K562 (cell line): ENCODE data around the gene SELENOO. TPM values are rescaled to one million over a fixed set of nuclear protein-coding genes. Genes with fewer than 3 reads are reported as not detected.
A peak's percentile ranks its signal among the peaks of the same experiment; 100 is the strongest.

Source experiments
- ATAC-seq: fragments of 200-7000 bp; cut with Tn5 transposase; 3 replicates; pipeline ENCODE4 v1.9.1; 2020; ENCODE audit warnings: moderate library complexity
- BruUV-seq: library from RNA; stranded (reverse); fragments of 400-500 nt; replicated peaks from 2 replicates; lab custom pipeline; 2021; lab: Mats Ljungman, UMichigan
- CTCF ChIA-PET: fragments of 300-600 bp; formaldehyde crosslinking; extraction: SDS; loops from one replicate; lab custom pipeline; 2021; ENCODE audit warnings: low intra/inter-chr PET ratio; lab: Yijun Ruan, JAX
- POLR2A ChIA-PET: fragments of 300-600, 350-650 bp; sonication (Branson Sonifier 250); formaldehyde crosslinking; extraction: SDS; loops from one replicate; lab custom pipeline; 2021; ENCODE audit warnings: antibody characterized with exemption, inconsistent platforms; lab: Yijun Ruan, JAX
- DNase-seq, 4 experiments: peaks; one replicate each; pipeline versions ENCODE4 v3.0.0 to v3.0.0-alpha.2; 2011 to 2018; ENCODE audit warnings: low spot score in 3 of 4, mixed read lengths in 3 of 4; ENCODE audit errors: extremely low read depth in 1 of 4
- FAIRE-seq: peaks from 2 replicates; lab custom pipeline; 2011; peaks lifted over from hg19 to GRCh38; lab: Jason Lieb, UNC
- H2AFZ ChIP-seq: 2 replicates; pipeline ENCODE4 v1.6.0; 2011; ENCODE audit warnings: low read depth, low read length, control low read depth, inconsistent platforms
- H3K27ac ChIP-seq: fragments of 200-600 bp; 3 replicates; pipeline ENCODE4 v1.8.0; 2011; ENCODE audit warnings: low read depth, mild to moderate bottlenecking, control low read depth, inconsistent platforms, low read length, moderate library complexity, mixed read lengths; ENCODE audit errors: extremely low read depth
- H3K27me3 ChIP-seq, 2 experiments: fragments of 300-600 bp in 1 of 2; 2 replicates in 1 of 2; 3 replicates in 1 of 2; pipeline versions ENCODE4 v1.6.0 to v1.8.0; 2011; ENCODE audit warnings: inconsistent platforms in 2 of 2, low read length in 2 of 2, mild to moderate bottlenecking in 1 of 2, mixed read lengths in 1 of 2, moderate library complexity in 1 of 2; ENCODE audit not compliant: control insufficient read depth in 2 of 2, insufficient read depth in 2 of 2
- H3K36me3 ChIP-seq: fragments of 300-600 bp; 3 replicates; pipeline ENCODE4 v1.8.0; 2011; ENCODE audit warnings: mild to moderate bottlenecking, low read length, inconsistent platforms; ENCODE audit not compliant: control insufficient read depth, insufficient read depth
- H3K4me1 ChIP-seq, 2 experiments: fragments of 200-600 bp in 1 of 2; replicated peaks in 1 of 2; 2 replicates in 1 of 2; 3 replicates in 1 of 2; pipeline versions ENCODE4 v1.5.1 to v1.8.0; 2011; ENCODE audit warnings: inconsistent platforms in 2 of 2, low read length in 2 of 2, mild to moderate bottlenecking in 1 of 2, mixed read lengths in 1 of 2, moderate library complexity in 1 of 2; ENCODE audit not compliant: control insufficient read depth in 2 of 2, insufficient read depth in 2 of 2
- H3K4me2 ChIP-seq: 2 replicates; pipeline ENCODE4 v1.6.1; 2011; ENCODE audit warnings: low read length, control low read depth, inconsistent platforms, mixed read lengths; ENCODE audit not compliant: insufficient read depth
- H3K4me3 ChIP-seq: fragments of 200-600 bp; sonication (generic), shearing (Covaris generic); 2 replicates; pipeline ENCODE4 v1.5.1; 2016; ENCODE audit warnings: control low read depth, inconsistent platforms
- H3K79me2 ChIP-seq: fragments of 200-600 bp; 3 replicates; pipeline ENCODE4 v1.8.0; 2011; ENCODE audit warnings: low read length, inconsistent platforms; ENCODE audit not compliant: control insufficient read depth, insufficient read depth
- H3K9ac ChIP-seq, 2 experiments: 2 replicates each; pipeline versions ENCODE4 v1.6.0 to v1.6.1; 2011; ENCODE audit warnings: low read depth in 2 of 2, low read length in 2 of 2, control low read depth in 1 of 2, inconsistent platforms in 1 of 2, mild to moderate bottlenecking in 1 of 2, mixed read lengths in 1 of 2; ENCODE audit not compliant: insufficient read depth in 1 of 2
- H3K9me1 ChIP-seq: one replicate; pipeline ENCODE4 v1.6.0; 2011; ENCODE audit warnings: inconsistent platforms, mild to moderate bottlenecking, low read length, moderate library complexity; ENCODE audit not compliant: control insufficient read depth, insufficient read depth
- H3K9me3 ChIP-seq: replicated peaks from 2 replicates; pipeline ENCODE4 v1.5.1; 2011; ENCODE audit warnings: low read depth, low read length, inconsistent platforms; ENCODE audit not compliant: control insufficient read depth, insufficient read depth
- H4K20me1 ChIP-seq: replicated peaks from 2 replicates; pipeline ENCODE4 v1.6.1; 2011; ENCODE audit warnings: low read length, inconsistent platforms, mixed read lengths; ENCODE audit not compliant: control insufficient read depth, insufficient read depth
- ADNP ChIP-seq: fragments of 200-800 bp; sonication (Bioruptor generic); IDR thresholded peaks from 2 replicates; pipeline ENCODE4 v1.6.1; 2016; ENCODE audit warnings: missing genetic modification characterization, missing compliant biosample characterization
- C11orf30 ChIP-seq: fragments of 450-650 bp; IDR thresholded peaks from 2 replicates; pipeline ENCODE4 v1.6.1; 2016; ENCODE audit warnings: low read depth, mild to moderate bottlenecking
- CBFA2T2 ChIP-seq: fragments of 450-650 bp; conservative IDR thresholded peaks from 2 replicates; pipeline ENCODE4 v1.6.1; 2017; ENCODE audit warnings: mild to moderate bottlenecking
- CEBPB ChIP-seq: fragments of 450-650 bp; IDR thresholded peaks from 2 replicates; pipeline ENCODE4 v1.6.1; 2016; ENCODE audit warnings: missing genetic modification characterization, missing compliant biosample characterization
- CXXC5 ChIP-seq: fragments of 250-450 bp; sonication (Bioruptor Pico); IDR thresholded peaks from 2 replicates; pipeline ENCODE4 v1.8.0; 2022; ENCODE audit warnings: inconsistent platforms, mild to moderate bottlenecking, moderate library complexity
- EGR1 ChIP-seq: fragments of 450-650 bp; conservative IDR thresholded peaks from 2 replicates; pipeline ENCODE4 v1.6.1; 2017; ENCODE audit warnings: mild to moderate bottlenecking
- ESRRB ChIP-seq: fragments of 250-450 bp; sonication (Bioruptor Pico); IDR thresholded peaks from 2 replicates; pipeline ENCODE4 v1.5.0; 2020; ENCODE audit warnings: mild to moderate bottlenecking, moderate library complexity, borderline replicate concordance
- JUNB ChIP-seq: fragments of 450-650 bp; formaldehyde crosslinking; conservative IDR thresholded peaks from 2 replicates; pipeline ENCODE4 v1.4.0; 2020; ENCODE audit warnings: mild to moderate bottlenecking
- MCM5 ChIP-seq: fragments of 450-650 bp; IDR thresholded peaks from 2 replicates; pipeline ENCODE4 v1.6.1; 2016; ENCODE audit warnings: low read depth
- MLLT1 ChIP-seq, 2 experiments: fragments of 450-650 bp; IDR thresholded peaks; 2 replicates each; pipeline ENCODE4 v1.6.1; 2016
- NBN ChIP-seq: fragments of 450-650 bp; IDR thresholded peaks from 2 replicates; pipeline ENCODE4 v1.6.1; 2016; ENCODE audit warnings: low read depth, mild to moderate bottlenecking
- RBM39 ChIP-seq: fragments of 200-400 bp; formaldehyde crosslinking; optimal IDR thresholded peaks from 2 replicates; pipeline ENCODE3; 2018; ENCODE audit warnings: low read depth, low read length
- SMAD1 ChIP-seq: fragments of 150-350 bp; IDR thresholded peaks from 2 replicates; pipeline ENCODE4 v1.6.1; 2014; ENCODE audit warnings: low read length, low read depth; ENCODE audit not compliant: partially characterized antibody
- TAF7 ChIP-seq: fragments of 450-650 bp; IDR thresholded peaks from 2 replicates; pipeline ENCODE4 v1.6.1; 2016; ENCODE audit warnings: missing genetic modification characterization, missing compliant biosample characterization
- TCFL5 ChIP-seq: fragments of 250-450 bp; sonication (Bioruptor Pico); conservative IDR thresholded peaks from 2 replicates; pipeline ENCODE4 v1.6.1; 2021; ENCODE audit warnings: mild to moderate bottlenecking, moderate library complexity, matching md5 sums
- XRCC4 ChIP-seq: IDR thresholded peaks from one replicate; pipeline ENCODE4 v1.6.1; 2011; ENCODE audit not compliant: insufficient read depth, insufficient read length; ENCODE audit errors: extremely low read depth
- ZBTB7A ChIP-seq: IDR thresholded peaks from 2 replicates; pipeline ENCODE4 v1.6.1; 2011; ENCODE audit warnings: low read depth, mild to moderate bottlenecking, low read length, moderate library complexity, borderline replicate concordance; ENCODE audit not compliant: control insufficient read depth
- ZNF143 ChIP-seq: sonication (generic); formaldehyde crosslinking; IDR thresholded peaks from 2 replicates; pipeline ENCODE4 v1.9.0; 2022; ENCODE audit warnings: mild to moderate bottlenecking, missing genetic modification reagents
- ZNF507 ChIP-seq: conservative IDR thresholded peaks from 2 replicates; pipeline ENCODE4 v1.6.1; 2017; ENCODE audit warnings: missing genetic modification characterization, missing compliant biosample characterization
- WGBS: fragments of 100-300 bp; shearing (Covaris generic); methylation state at CpG from one replicate; pipeline ENCODE4 v1.1.6; 2016; ENCODE audit warnings: low coverage, mixed read lengths; ENCODE audit not compliant: insufficient coverage; ENCODE audit errors: missing lambda C conversion rate; 5-methylcytosine and 5-hydroxymethylcytosine counted together
- in situ Hi-C: fragments of 300-500 bp; cut with MboI; formaldehyde crosslinking; loops from 4 replicates; pipeline ENCODE4 v1.15.0; 2018; ENCODE audit warnings: inconsistent platforms, mixed read lengths
- intact Hi-C: fragments of 100-400 bp; cut with micrococcal nuclease; formaldehyde crosslinking; loops from 2 replicates; pipeline ENCODE4 v1.14.2; 2022
- polyA plus RNA-seq, 8 experiments: library from polyadenylated mRNA; depleted of rRNA in 4 of 8; stranded (reverse) in 5 of 8; unstranded in 3 of 8; fragments of >200 nt; fragmentation: Nextera tagmentation in 2 of 8; fragmentation: Illumina TruSeq in 1 of 8; extraction: Ambion mirVana in 2 of 8; extraction: Trizol in 1 of 8; gene quantifications; 2 replicates each; pipeline versions ENCODE4 v1.2.1 to v1.2.3, GENCODE V29; 2011 to 2014; ENCODE audit warnings: inconsistent platforms in 1 of 8, missing spikeins in 1 of 8
- total RNA-seq, 7 experiments: library from RNA; depleted of rRNA in 6 of 7; stranded (reverse); fragments of >200 nt in 6 of 7; fragmentation: Illumina TruSeq in 2 of 7; extraction: Trizol in 2 of 7; gene quantifications; 2 replicates each; pipeline versions ENCODE4 v1.2.1 to v1.2.3, GENCODE V29; 2011 to 2021; ENCODE audit warnings: low replicate concordance in 1 of 7
- TF ChIP-seq, protein P1 (sequence below): fragments of 250-450 bp; sonication (Bioruptor Pico); IDR thresholded peaks from 2 replicates; pipeline ENCODE4 v1.9.0; 2021; ENCODE audit warnings: mild to moderate bottlenecking
- TF ChIP-seq, protein P2 (sequence below): fragments of 450-650 bp; formaldehyde crosslinking; IDR thresholded peaks from 2 replicates; pipeline ENCODE4 v1.4.0; 2020; ENCODE audit warnings: mild to moderate bottlenecking

Gene SELENOO
- total and polyA plus RNA-seq, 9 of the 15 experiments (the other 6 are each of a cell fraction or from before 2014, with no cell fraction given) = 0.37 to 24.9 (median 8.3) TPM

DNA sequence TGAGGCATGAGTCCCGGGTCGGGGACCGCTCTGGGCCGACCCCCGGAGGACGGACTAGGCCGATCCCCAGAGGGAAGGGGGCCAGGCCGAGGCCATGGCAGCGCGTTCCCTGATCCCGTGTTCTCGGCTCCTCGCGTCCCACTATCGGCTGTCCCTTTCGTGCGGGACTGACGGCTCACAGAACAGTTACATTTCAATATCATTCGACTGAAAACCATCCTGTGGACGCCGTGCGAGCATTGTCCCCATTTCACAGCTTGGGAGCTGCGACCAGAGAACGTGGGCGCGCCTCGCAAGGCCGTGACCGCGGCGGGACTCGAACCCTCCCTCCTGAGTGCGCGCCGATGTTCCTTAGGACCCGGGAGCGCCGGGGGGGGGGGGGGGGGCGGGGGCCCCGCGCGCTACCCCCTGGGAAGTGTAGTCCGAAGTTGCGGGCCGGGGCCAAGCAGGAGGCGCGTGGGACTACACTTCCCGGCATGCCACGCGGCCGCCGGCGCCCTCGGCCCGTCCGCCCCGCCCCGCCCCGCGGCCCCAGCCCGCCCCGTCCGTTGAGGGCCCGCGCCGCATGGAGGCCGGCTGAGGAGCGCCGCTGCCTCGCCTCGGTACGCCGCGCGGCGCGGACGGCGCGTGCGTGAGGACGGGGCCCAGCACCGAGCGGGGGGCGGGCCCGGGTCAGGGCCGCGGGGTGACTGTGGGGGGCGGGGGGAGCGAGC lies 15.3 kb upstream of the SELENOO start, which contains the start of gene TRABD:
TSS of gene TRABD (plus strand) at position 539 of the 713 bp plus-strand sequence. CDS start 7,148 bp downstream, outside the sequence.
- H3K9me1 ChIP-seq = no peaks in the 10 kb centered on the region
- peaks cover 7% of the 10 kb centered on the region; the same call in 1 of the 2 replicates for H4K20me1 ChIP-seq
- intact Hi-C loops (no loop called here), in situ Hi-C loops (no loop called here)
- H3K4me2 ChIP-seq = peak within 1 kb of the TSS; percentile 74
- H3K36me3 ChIP-seq = peaks cover 12% of the 10 kb centered on the region; the same call in 1 of the 3 replicates
- H3K4me3 ChIP-seq = peak within 1 kb of the TSS; percentile 64
- ChIA-PET CTCF (no interaction called here), POLR2A (no interaction called here)
- H3K79me2 ChIP-seq = peaks cover 38% of the 10 kb centered on the region
- no peaks in the 10 kb centered on the region for H3K9me3 ChIP-seq
- peak; percentile 85 to 91 (median 88) for DNase-seq
- peak within 1 kb of the TSS; percentile 91 for H2AFZ ChIP-seq
- peak within 1 kb of the TSS; percentile 69 to 95 for H3K9ac ChIP-seq
- no peaks in the 10 kb centered on the region for H3K27me3 ChIP-seq
- BruUV-seq = no TSS peak
- peak; percentile 83 for ATAC-seq
- no peak for FAIRE-seq
- H3K27ac ChIP-seq = peak within 1 kb of the TSS; percentile 80
- WGBS = 20% methylated on average over 1 of the region's 90 CpGs
- peaks cover 13 to 77% of the 10 kb centered on the region in 2 experiments for H3K4me1 ChIP-seq
- no peak for TF ChIP-seq JUNB (CRISPR knock-in tag)
- peak; percentile 95 for TF ChIP-seq ADNP
- TF ChIP-seq SMAD1 = no peak
- TF ChIP-seq EGR1 = 0 out of 2 replicates have a peak, but pooled peaks have one; percentile 14
- TF ChIP-seq C11orf30 = no peak
- TF ChIP-seq CXXC5 = peak; percentile 34; the same call in 1 of the 2 replicates
- no peak for TF ChIP-seq MCM5
- no peak for TF ChIP-seq ESRRB
- TF ChIP-seq MLLT1 (IDR thresholded peaks at IDR 0.05) = no peak; a peak in 1 of 4 replicates
- TF ChIP-seq ZBTB7A = no peak
- no peak for TF ChIP-seq TAF7 (tag)
- TF ChIP-seq CBFA2T2 = no peak
- TF ChIP-seq CEBPB = no peak
- TF ChIP-seq, protein P1, sequence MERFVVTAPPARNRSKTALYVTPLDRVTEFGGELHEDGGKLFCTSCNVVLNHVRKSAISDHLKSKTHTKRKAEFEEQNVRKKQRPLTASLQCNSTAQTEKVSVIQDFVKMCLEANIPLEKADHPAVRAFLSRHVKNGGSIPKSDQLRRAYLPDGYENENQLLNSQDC = no peak
- TF ChIP-seq, protein P2, sequence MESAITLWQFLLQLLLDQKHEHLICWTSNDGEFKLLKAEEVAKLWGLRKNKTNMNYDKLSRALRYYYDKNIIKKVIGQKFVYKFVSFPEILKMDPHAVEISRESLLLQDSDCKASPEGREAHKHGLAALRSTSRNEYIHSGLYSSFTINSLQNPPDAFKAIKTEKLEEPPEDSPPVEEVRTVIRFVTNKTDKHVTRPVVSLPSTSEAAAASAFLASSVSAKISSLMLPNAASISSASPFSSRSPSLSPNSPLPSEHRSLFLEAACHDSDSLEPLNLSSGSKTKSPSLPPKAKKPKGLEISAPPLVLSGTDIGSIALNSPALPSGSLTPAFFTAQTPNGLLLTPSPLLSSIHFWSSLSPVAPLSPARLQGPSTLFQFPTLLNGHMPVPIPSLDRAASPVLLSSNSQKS (CRISPR knock-in tag) = no peak
- TF ChIP-seq ZNF143 (CRISPR knock-in tag) = peak; percentile 73
- no peak for TF ChIP-seq NBN
- TF ChIP-seq RBM39 = no peak
- no peak for TF ChIP-seq XRCC4
- no peak for TF ChIP-seq TCFL5 (CRISPR knock-in tag)
- no peak for TF ChIP-seq ZNF507 (tag)
